Left ventricle myocardium inferior (tissue), 1 donor: Measurements from ENCODE around the gene SOX3. TPM values are rescaled to one million over a fixed set of nuclear protein-coding genes. Genes with fewer than 3 reads are reported as not detected.

ENCODE experiments used
- DNase-seq: peaks from one replicate; pipeline ENCODE4 v3.0.0-alpha.2; 2020
- H3K27ac ChIP-seq: fragments of 200-600 bp; replicated peaks from 2 replicates; pipeline ENCODE4 v1.8.0; 2021
- H3K27me3 ChIP-seq: fragments of 200-600 bp; 2 replicates; pipeline ENCODE4 v1.8.0; 2021; ENCODE audit warnings: low read depth
- H3K36me3 ChIP-seq: fragments of 200-600 bp; 2 replicates; pipeline ENCODE4 v1.8.0; 2021
- H3K4me1 ChIP-seq: fragments of 200-600 bp; 2 replicates; pipeline ENCODE4 v1.8.0; 2021
- H3K4me3 ChIP-seq: fragments of 200-600 bp; 2 replicates; pipeline ENCODE4 v1.8.0; 2021; ENCODE audit warnings: mild to moderate bottlenecking, moderate library complexity
- H3K9me3 ChIP-seq: fragments of 200-600 bp; replicated peaks from 2 replicates; pipeline ENCODE4 v1.8.0; 2021
- intact Hi-C: fragments of 100-400 bp; cut with micrococcal nuclease; formaldehyde crosslinking; loops from one replicate; pipeline ENCODE4 v1.11.0; 2022
- total RNA-seq: library from RNA; stranded (reverse); fragmentation: NEBNext Ultra II Directional; extraction: Animal tissue kit (Norgen Biotek cat#: 25700); gene quantifications from one replicate; pipeline ENCODE4 v1.2.1, GENCODE V29; 2021
- TF ChIP-seq, protein P1 (sequence below): fragments of 200-600 bp; IDR thresholded peaks from 2 replicates; pipeline ENCODE4 v1.8.0; 2021; ENCODE audit warnings: antibody characterized with exemption, mild to moderate bottlenecking, borderline replicate concordance
- donor health status: DM: no; HTN: yes; CAD: no; lungs with severe emphysema.

SOX3 gene
- total RNA-seq, 1 donor from 2014 or later = not detected

DNA sequence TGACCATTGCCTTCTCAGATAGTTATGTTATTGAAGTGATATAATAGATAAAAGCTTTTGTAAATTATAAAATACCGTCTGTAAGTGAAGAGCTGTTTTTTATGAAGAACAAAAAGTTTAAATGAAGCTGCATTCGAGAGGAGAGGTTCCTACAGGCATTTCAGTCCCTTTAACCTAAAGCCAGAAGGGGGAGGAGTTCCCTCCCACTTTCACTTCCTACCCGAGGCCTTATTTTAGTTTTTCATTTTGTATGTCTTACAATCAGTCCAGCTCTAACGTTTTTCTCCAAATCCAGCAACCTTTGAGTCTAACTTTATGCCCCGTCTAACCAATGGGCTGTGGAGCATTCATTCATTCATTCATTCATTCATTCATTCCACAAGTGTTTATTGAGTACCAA is 16.5 kb upstream of the SOX3 start:
- H3K36me3 ChIP-seq = no peaks in the 10 kb centered on the region
- peaks cover 11% of the 10 kb centered on the region for H3K27me3 ChIP-seq
- H3K4me1 ChIP-seq = no peaks in the 10 kb centered on the region
- no peak overlapping the region for H3K27ac ChIP-seq
- TF ChIP-seq, protein P1, sequence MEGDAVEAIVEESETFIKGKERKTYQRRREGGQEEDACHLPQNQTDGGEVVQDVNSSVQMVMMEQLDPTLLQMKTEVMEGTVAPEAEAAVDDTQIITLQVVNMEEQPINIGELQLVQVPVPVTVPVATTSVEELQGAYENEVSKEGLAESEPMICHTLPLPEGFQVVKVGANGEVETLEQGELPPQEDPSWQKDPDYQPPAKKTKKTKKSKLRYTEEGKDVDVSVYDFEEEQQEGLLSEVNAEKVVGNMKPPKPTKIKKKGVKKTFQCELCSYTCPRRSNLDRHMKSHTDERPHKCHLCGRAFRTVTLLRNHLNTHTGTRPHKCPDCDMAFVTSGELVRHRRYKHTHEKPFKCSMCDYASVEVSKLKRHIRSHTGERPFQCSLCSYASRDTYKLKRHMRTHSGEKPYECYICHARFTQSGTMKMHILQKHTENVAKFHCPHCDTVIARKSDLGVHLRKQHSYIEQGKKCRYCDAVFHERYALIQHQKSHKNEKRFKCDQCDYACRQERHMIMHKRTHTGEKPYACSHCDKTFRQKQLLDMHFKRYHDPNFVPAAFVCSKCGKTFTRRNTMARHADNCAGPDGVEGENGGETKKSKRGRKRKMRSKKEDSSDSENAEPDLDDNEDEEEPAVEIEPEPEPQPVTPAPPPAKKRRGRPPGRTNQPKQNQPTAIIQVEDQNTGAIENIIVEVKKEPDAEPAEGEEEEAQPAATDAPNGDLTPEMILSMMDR = no peak
- H3K4me3 ChIP-seq = no peak overlapping the region
- intact Hi-C loops = no loop called here
- DNase-seq = no peak
- no peaks in the 10 kb centered on the region for H3K9me3 ChIP-seq

DNA sequence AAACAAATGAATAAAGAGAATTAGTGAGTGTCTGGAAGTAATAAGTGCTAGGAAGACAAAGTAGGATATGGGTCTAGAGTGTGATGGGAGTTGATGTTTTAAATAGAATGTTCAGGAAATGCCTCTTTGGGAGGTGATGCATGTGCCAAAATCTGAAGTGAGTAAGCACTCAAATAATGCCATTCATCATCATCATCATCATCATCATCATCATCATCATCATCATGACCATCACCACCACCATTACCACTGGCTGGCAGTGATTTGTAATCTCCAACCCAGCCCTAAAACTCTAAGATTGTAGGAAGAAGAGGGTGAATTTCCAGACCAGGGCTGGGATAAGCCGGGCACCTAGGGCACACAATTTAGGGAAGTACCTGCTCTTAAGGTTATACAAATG is 9.7 kb upstream of the SOX3 start:
- TF ChIP-seq, protein P1 = no peak
- Histone ChIP-seq H3K9me3 (no peaks in the 10 kb centered on the region), H3K27me3 (peaks cover 61% of the 10 kb centered on the region), H3K4me1 (no peaks in the 10 kb centered on the region), H3K27ac (no peak overlapping the region), H3K4me3 (no peak overlapping the region), H3K36me3 (no peaks in the 10 kb centered on the region)
- DNase-seq = no peak
- intact Hi-C loops = no loop called here

DNA sequence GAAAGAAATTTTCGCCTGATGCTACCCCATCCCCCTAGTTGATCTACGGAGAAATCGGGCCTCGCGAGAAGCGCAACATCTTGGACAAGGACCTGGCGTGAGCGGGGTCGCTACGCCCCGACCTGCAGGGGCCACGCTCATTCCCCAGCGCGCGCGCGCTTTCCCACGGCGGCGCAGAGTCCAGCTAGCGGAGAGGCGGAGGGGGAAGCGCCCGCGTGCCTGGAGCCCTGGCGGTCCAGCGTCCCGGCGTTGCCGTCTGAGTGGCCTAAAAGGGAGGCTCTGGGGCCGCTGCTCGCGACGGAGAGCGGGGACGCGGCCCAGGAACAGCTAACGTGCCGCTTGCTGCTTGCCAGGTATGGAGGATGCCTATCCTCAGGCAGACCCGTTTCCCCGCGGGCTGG is 6.0 kb upstream of the SOX3 start:
- Histone ChIP-seq H3K9me3 (no peaks in the 10 kb centered on the region), H3K27me3 (peaks cover 90% of the 10 kb centered on the region), H3K4me3 (no peak overlapping the region), H3K36me3 (no peaks in the 10 kb centered on the region), H3K27ac (no peak overlapping the region), H3K4me1 (peaks cover 5% of the 10 kb centered on the region)
- no peak for DNase-seq
- intact Hi-C loops = no loop called here
- TF ChIP-seq, protein P1 = no peak

DNA sequence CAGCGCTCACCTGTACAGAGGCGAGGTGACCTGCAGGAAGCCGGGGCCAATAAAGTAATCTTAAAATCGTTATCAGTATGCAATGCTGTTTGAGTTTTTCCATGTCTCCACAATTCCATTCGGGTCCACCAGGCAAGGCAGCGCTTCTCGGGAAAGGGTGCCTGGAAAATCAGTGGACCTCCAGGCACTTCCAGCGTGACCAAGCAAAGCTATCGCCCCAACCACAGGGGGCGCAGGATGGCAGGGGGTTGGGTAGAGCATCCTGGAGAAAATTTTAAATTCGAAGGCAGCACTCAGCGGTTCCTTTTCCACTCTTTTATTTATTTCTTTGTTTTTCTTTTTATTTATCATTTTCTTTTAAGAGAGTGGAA is 5.4 kb upstream of the SOX3 start:
- Histone ChIP-seq H3K4me1 (peaks cover 7% of the 10 kb centered on the region), H3K9me3 (no peaks in the 10 kb centered on the region), H3K36me3 (no peaks in the 10 kb centered on the region), H3K27me3 (peaks cover 96% of the 10 kb centered on the region), H3K4me3 (no peak overlapping the region), H3K27ac (no peak overlapping the region)
- TF ChIP-seq, protein P1 = no peak
- intact Hi-C loops = no loop called here
- DNase-seq = no peak

DNA sequence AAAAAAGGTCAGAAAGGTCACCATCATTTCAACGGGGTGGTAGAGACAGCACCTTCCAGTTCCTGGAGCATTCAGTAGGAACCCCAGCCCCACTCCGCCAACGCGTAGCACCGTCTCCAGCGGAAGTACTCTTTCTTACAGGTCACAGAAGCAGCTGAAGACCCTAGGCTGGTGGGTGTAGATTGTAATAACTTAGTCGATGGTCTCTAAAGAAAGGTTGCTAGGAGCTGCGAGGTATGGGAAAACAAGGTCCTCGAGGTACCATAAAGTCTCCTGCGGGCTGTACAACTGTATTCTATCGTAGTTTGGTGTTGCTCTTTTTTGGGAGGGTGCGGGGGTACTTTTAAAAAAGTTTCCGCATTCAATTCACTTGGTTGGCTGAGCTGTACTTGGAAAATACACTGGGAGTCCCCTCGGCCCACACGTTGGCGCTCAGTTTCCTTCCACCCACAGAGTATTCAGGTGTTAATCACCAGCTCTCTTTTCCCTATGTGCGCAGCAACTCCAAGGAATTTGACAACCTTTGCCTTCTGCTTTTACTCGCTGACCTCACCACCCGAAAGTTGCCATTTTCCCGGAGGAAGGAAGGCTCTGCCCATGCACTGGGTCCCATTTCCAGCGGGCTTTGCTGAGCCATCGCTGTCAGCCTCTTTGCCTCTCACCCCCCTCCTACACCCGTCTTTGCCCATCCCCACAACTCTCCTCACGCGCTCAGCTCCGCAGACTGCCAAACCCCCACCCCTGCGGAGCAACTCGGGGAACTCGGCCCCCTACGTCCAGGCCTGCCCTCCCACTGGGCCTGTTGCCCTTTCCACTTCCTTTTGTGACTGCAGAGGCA is 4.8 kb upstream of the SOX3 start:
- TF ChIP-seq, protein P1 = no peak
- H3K27ac ChIP-seq = no peak overlapping the region
- peaks cover 7% of the 10 kb centered on the region for H3K4me1 ChIP-seq
- H3K36me3 ChIP-seq = no peaks in the 10 kb centered on the region
- H3K27me3 ChIP-seq = peaks cover 100% of the 10 kb centered on the region
- no peaks in the 10 kb centered on the region for H3K9me3 ChIP-seq
- DNase-seq = no peak
- intact Hi-C loops = no loop called here
- H3K4me3 ChIP-seq = no peak overlapping the region
